ENCODE data around the gene LRRC63.

Gene LRRC63

DNA sequence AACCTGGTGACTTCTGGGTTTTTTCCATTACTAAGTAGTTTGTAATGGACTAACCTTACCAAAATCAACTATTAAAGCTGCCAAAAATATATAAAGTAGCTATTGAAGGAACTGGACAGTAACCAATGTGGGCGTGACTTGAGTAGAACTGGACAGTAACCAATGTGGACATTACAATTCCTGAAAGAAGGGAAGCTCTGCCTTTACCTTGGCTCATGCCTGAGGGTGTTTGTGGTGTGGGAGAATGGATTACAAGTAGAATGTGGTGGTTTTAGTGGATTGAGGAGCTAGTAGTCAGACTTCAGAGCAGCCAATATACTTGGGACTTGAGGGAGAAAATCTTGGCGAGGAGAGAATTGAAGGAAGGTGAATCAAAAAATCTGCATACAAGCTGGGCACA is 17.5 kb downstream of the LRRC63 start:
- H3K4me3 ChIP-seq (ENCODE audit: low read depth, low read length): no peak overlapping the region
- DNase-seq (ENCODE audit: low read depth): no peak
- TF ChIP-seq, protein P1, sequence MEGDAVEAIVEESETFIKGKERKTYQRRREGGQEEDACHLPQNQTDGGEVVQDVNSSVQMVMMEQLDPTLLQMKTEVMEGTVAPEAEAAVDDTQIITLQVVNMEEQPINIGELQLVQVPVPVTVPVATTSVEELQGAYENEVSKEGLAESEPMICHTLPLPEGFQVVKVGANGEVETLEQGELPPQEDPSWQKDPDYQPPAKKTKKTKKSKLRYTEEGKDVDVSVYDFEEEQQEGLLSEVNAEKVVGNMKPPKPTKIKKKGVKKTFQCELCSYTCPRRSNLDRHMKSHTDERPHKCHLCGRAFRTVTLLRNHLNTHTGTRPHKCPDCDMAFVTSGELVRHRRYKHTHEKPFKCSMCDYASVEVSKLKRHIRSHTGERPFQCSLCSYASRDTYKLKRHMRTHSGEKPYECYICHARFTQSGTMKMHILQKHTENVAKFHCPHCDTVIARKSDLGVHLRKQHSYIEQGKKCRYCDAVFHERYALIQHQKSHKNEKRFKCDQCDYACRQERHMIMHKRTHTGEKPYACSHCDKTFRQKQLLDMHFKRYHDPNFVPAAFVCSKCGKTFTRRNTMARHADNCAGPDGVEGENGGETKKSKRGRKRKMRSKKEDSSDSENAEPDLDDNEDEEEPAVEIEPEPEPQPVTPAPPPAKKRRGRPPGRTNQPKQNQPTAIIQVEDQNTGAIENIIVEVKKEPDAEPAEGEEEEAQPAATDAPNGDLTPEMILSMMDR (IDR thresholded peaks at IDR 0.05; ENCODE audit: insufficient read depth, low read depth, low read length, missing control alignments): no peak

DNA sequence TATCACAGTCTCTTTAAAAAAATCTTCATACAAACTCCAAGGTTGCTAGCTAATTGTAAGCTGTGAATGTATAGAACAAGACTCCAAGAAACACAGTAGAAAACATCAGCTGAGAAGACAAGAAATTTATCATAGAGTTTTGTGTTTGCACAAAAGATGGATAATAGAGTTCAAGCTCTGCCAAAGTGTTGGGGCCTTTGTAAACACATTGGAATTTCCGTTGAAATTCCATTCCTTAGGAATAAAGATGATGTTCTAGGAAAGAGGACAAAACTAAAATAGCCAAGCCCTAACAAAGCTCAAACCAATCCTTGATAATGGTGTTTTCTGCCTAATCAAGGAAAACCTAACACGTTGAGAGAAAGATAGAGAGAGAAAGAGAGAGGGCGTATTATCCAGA is 20.6 kb downstream of the LRRC63 start:
- no peak for DNase-seq (ENCODE audit: low read depth)
- no peak overlapping the region for H3K4me3 ChIP-seq (ENCODE audit: low read depth, low read length)
- TF ChIP-seq, protein P1 (IDR thresholded peaks at IDR 0.05; ENCODE audit: insufficient read depth, low read depth, low read length, missing control alignments): no peak

DNA sequence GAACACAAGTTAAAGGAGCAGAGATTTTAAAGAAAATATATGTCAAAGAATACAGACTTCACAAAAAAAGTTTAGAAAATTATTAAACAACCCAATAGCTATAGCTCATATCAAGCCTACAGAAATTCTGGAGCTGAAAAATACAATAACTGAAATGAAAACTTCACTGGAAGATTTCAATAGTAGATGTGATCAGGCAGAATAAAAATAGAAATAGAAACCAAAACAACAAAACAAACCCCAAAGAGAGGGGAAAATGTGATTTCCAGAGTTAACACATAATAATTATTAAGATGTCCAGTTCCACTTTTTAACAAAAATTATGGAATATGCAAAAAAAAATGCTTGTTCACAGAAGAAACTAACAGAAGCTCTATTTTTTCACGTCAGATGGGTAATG is 23.6 kb downstream of the LRRC63 start:
- no peak for DNase-seq (ENCODE audit: low read depth)
- H3K4me3 ChIP-seq (ENCODE audit: low read depth, low read length): no peak overlapping the region
- TF ChIP-seq, protein P1 (IDR thresholded peaks at IDR 0.05; ENCODE audit: insufficient read depth, low read depth, low read length, missing control alignments): no peak

DNA sequence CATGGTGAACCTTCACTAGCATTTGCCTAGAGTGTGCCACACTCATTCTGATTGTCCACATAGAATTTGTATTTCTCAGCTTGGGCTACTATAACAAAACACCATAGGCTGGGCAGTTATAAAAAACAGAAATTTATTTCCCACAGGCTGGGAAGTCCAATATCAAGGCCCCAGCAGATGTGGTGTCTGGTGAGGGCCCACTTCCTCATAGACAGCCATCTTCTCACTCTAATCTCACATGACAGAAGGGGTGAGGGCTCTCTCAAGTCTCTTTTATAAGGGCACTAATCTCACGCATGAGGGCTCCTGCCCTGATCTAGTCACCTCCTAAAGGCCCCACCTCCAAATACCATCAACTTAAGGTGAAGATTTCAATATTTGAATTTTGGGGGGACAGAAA is 53.6 kb downstream of the LRRC63 start:
- H3K4me3 ChIP-seq (ENCODE audit: low read depth, low read length): no peak overlapping the region
- DNase-seq (ENCODE audit: low read depth): no peak
- TF ChIP-seq, protein P1 (IDR thresholded peaks at IDR 0.05; ENCODE audit: insufficient read depth, low read depth, low read length, missing control alignments): no peak

- TF ChIP-seq, protein P1 (IDR thresholded peaks at IDR 0.05; ENCODE audit: insufficient read depth, low read depth, low read length, missing control alignments): no peak
- no peak for DNase-seq (ENCODE audit: low read depth)
- H3K4me3 ChIP-seq (ENCODE audit: low read depth, low read length): no peak overlapping the region
Measured at GRCh38 chr13:46267166-46267565, 55.4 kb downstream of the LRRC63 start.

GRCh38 chr13:46270416-46270815 is 58.7 kb downstream of the LRRC63 start:
- no peak for DNase-seq (ENCODE audit: low read depth)
- TF ChIP-seq, protein P1 (IDR thresholded peaks at IDR 0.05; ENCODE audit: insufficient read depth, low read depth, low read length, missing control alignments): no peak
- no peak overlapping the region for H3K4me3 ChIP-seq (ENCODE audit: low read depth, low read length)

DNA sequence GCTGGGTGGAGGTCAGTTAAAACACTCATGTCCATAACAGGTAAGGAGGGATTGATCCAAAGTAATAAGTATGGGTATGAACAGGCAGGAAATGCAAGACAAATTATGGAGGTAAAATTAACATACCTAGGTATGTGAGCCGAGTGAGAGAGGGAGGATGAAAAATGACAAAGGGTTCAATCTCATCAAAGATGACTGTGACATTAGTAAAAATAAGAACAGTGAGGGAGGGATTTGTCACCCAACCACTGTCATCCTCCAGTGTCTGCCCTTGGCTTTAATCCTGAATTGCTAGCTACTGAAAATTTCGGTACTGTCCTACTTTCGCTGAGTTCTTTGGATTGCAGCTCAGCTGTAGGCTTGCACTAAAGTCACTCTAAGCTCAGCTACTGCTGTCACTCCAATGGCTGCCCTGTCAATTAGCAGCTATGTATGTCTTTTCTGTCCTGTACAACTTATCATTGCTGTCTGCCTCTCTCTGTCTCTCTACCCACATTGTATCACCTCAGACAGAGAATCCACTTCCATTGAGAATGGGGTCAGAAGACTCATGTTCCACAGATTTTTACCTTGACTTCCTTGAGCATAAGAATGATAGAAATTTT is 62.5 kb downstream of the LRRC63 start:
- no peak overlapping the region for H3K4me3 ChIP-seq (ENCODE audit: low read depth, low read length)

More for the DNA sequence above, 62.5 kb downstream of the LRRC63 start:
- DNase-seq (ENCODE audit: low read depth): no peak
- TF ChIP-seq, protein P1 (IDR thresholded peaks at IDR 0.05; ENCODE audit: insufficient read depth, low read depth, low read length, missing control alignments): no peak

Measured in GM12865 (cell line).